ENCODE data around the gene GTF3C1.

The GTF3C1 gene

GRCh38 chr16:27503662-27504061, 46.1 kb downstream of the GTF3C1 start:
- H3K4me3 ChIP-seq (ENCODE audit: low read depth, low read length) = no peak overlapping the region
- H3K27ac ChIP-seq (ENCODE audit: low read depth, low read length) = no peak overlapping the region
- no peaks in the 10 kb centered on the region for H3K27me3 ChIP-seq (ENCODE audit: insufficient read depth, low read length)
- no peak overlapping the region for H2AFZ ChIP-seq (ENCODE audit: low read length, unreplicated experiment)
- no peaks in the 10 kb centered on the region for H3K4me1 ChIP-seq (ENCODE audit: control insufficient read depth, insufficient read depth, low read length, unreplicated experiment)
- H3K79me2 ChIP-seq (ENCODE audit: control insufficient read depth, insufficient read depth, low read length, unreplicated experiment) = no peaks in the 10 kb centered on the region
- H3K36me3 ChIP-seq (ENCODE audit: insufficient read depth, low read length) = peaks cover 25% of the 10 kb centered on the region

- Histone ChIP-seq H3K4me1 (ENCODE audit: control insufficient read depth, insufficient read depth, low read length, unreplicated experiment) (no peaks in the 10 kb centered on the region), H3K79me2 (ENCODE audit: control insufficient read depth, insufficient read depth, low read length, unreplicated experiment) (no peaks in the 10 kb centered on the region), H3K36me3 (ENCODE audit: insufficient read depth, low read length) (peaks cover 28% of the 10 kb centered on the region)
These were observed 48.9 kb downstream of the GTF3C1 start for GRCh38 chr16:27500801-27501200.

GRCh38 chr16:27499659-27500055, 50.1 kb downstream of the GTF3C1 start:
- Histone ChIP-seq H3K27me3 (ENCODE audit: insufficient read depth, low read length) (no peaks in the 10 kb centered on the region), H3K4me1 (ENCODE audit: control insufficient read depth, insufficient read depth, low read length, unreplicated experiment) (no peaks in the 10 kb centered on the region), H3K79me2 (ENCODE audit: control insufficient read depth, insufficient read depth, low read length, unreplicated experiment) (no peaks in the 10 kb centered on the region), H2AFZ (ENCODE audit: low read length, unreplicated experiment) (no peak overlapping the region), H3K36me3 (ENCODE audit: insufficient read depth, low read length) (peaks cover 31% of the 10 kb centered on the region), H3K4me3 (ENCODE audit: low read depth, low read length) (no peak overlapping the region), H3K27ac (ENCODE audit: low read depth, low read length) (no peak overlapping the region)

More at GRCh38 chr16:27500801-27501200, 48.9 kb downstream of the GTF3C1 start:
- Histone ChIP-seq H3K27me3 (ENCODE audit: insufficient read depth, low read length) (no peaks in the 10 kb centered on the region), H2AFZ (ENCODE audit: low read length, unreplicated experiment) (no peak overlapping the region), H3K27ac (ENCODE audit: low read depth, low read length) (no peak overlapping the region), H3K4me3 (ENCODE audit: low read depth, low read length) (no peak overlapping the region)

- H3K27me3 ChIP-seq (ENCODE audit: insufficient read depth, low read length) = no peaks in the 10 kb centered on the region
- H3K4me3 ChIP-seq (ENCODE audit: low read depth, low read length) = no peak overlapping the region
- H3K79me2 ChIP-seq (ENCODE audit: control insufficient read depth, insufficient read depth, low read length, unreplicated experiment) = no peaks in the 10 kb centered on the region
- H3K36me3 ChIP-seq (ENCODE audit: insufficient read depth, low read length) = peaks cover 31% of the 10 kb centered on the region
- H2AFZ ChIP-seq (ENCODE audit: low read length, unreplicated experiment) = no peak overlapping the region
- no peak overlapping the region for H3K27ac ChIP-seq (ENCODE audit: low read depth, low read length)
- no peaks in the 10 kb centered on the region for H3K4me1 ChIP-seq (ENCODE audit: control insufficient read depth, insufficient read depth, low read length, unreplicated experiment)
These were observed 50.6 kb downstream of the GTF3C1 start for GRCh38 chr16:27498916-27499658.

GRCh38 chr16:27498031-27498825, 51.5 kb downstream of the GTF3C1 start:
- Histone ChIP-seq H3K4me3 (ENCODE audit: low read depth, low read length) (no peak overlapping the region), H3K27me3 (ENCODE audit: insufficient read depth, low read length) (no peaks in the 10 kb centered on the region), H3K4me1 (ENCODE audit: control insufficient read depth, insufficient read depth, low read length, unreplicated experiment) (no peaks in the 10 kb centered on the region), H3K27ac (ENCODE audit: low read depth, low read length) (no peak overlapping the region), H3K36me3 (ENCODE audit: insufficient read depth, low read length) (peaks cover 25% of the 10 kb centered on the region), H3K79me2 (ENCODE audit: control insufficient read depth, insufficient read depth, low read length, unreplicated experiment) (no peaks in the 10 kb centered on the region), H2AFZ (ENCODE audit: low read length, unreplicated experiment) (no peak overlapping the region)

- no peaks in the 10 kb centered on the region for H3K79me2 ChIP-seq (ENCODE audit: control insufficient read depth, insufficient read depth, low read length, unreplicated experiment)
- H3K27ac ChIP-seq (ENCODE audit: low read depth, low read length) = no peak overlapping the region
- peaks cover 8% of the 10 kb centered on the region for H3K4me1 ChIP-seq (ENCODE audit: control insufficient read depth, insufficient read depth, low read length, unreplicated experiment)
- peaks cover 31% of the 10 kb centered on the region for H3K36me3 ChIP-seq (ENCODE audit: insufficient read depth, low read length)
- H3K27me3 ChIP-seq (ENCODE audit: insufficient read depth, low read length) = no peaks in the 10 kb centered on the region
- H3K4me3 ChIP-seq (ENCODE audit: low read depth, low read length) = no peak overlapping the region
- H2AFZ ChIP-seq (ENCODE audit: low read length, unreplicated experiment) = no peak overlapping the region
These were observed 54.5 kb downstream of the GTF3C1 start for GRCh38 chr16:27495191-27495590.

GRCh38 chr16:27492588-27492979, 57.1 kb downstream of the GTF3C1 start:
- Histone ChIP-seq H3K27me3 (ENCODE audit: insufficient read depth, low read length) (no peaks in the 10 kb centered on the region), H3K4me1 (ENCODE audit: control insufficient read depth, insufficient read depth, low read length, unreplicated experiment) (peaks cover 8% of the 10 kb centered on the region), H3K36me3 (ENCODE audit: insufficient read depth, low read length) (peaks cover 30% of the 10 kb centered on the region), H3K79me2 (ENCODE audit: control insufficient read depth, insufficient read depth, low read length, unreplicated experiment) (no peaks in the 10 kb centered on the region), H3K4me3 (ENCODE audit: low read depth, low read length) (no peak overlapping the region), H2AFZ (ENCODE audit: low read length, unreplicated experiment) (no peak overlapping the region), H3K27ac (ENCODE audit: low read depth, low read length) (no peak overlapping the region)

GRCh38 chr16:27491894-27492587, 57.7 kb downstream of the GTF3C1 start:
- H3K4me3 ChIP-seq (ENCODE audit: low read depth, low read length) = no peak overlapping the region
- H3K27me3 ChIP-seq (ENCODE audit: insufficient read depth, low read length) = no peaks in the 10 kb centered on the region
- H2AFZ ChIP-seq (ENCODE audit: low read length, unreplicated experiment) = no peak overlapping the region
- H3K4me1 ChIP-seq (ENCODE audit: control insufficient read depth, insufficient read depth, low read length, unreplicated experiment) = peaks cover 8% of the 10 kb centered on the region
- no peaks in the 10 kb centered on the region for H3K79me2 ChIP-seq (ENCODE audit: control insufficient read depth, insufficient read depth, low read length, unreplicated experiment)
- peaks cover 33% of the 10 kb centered on the region for H3K36me3 ChIP-seq (ENCODE audit: insufficient read depth, low read length)
- H3K27ac ChIP-seq (ENCODE audit: low read depth, low read length) = no peak overlapping the region; the same call in 1 of the 2 replicates

- no peak overlapping the region for H2AFZ ChIP-seq (ENCODE audit: low read length, unreplicated experiment)
- no peak overlapping the region for H3K4me3 ChIP-seq (ENCODE audit: low read depth, low read length)
- peaks cover 30% of the 10 kb centered on the region for H3K36me3 ChIP-seq (ENCODE audit: insufficient read depth, low read length)
- H3K79me2 ChIP-seq (ENCODE audit: control insufficient read depth, insufficient read depth, low read length, unreplicated experiment) = no peaks in the 10 kb centered on the region
- H3K27ac ChIP-seq (ENCODE audit: low read depth, low read length) = no peak overlapping the region
- H3K27me3 ChIP-seq (ENCODE audit: insufficient read depth, low read length) = no peaks in the 10 kb centered on the region
- peaks cover 8% of the 10 kb centered on the region for H3K4me1 ChIP-seq (ENCODE audit: control insufficient read depth, insufficient read depth, low read length, unreplicated experiment)
These were observed 59.8 kb downstream of the GTF3C1 start for GRCh38 chr16:27489906-27490305.

- Histone ChIP-seq H3K27me3 (ENCODE audit: insufficient read depth, low read length) (no peaks in the 10 kb centered on the region), H3K4me3 (ENCODE audit: low read depth, low read length) (no peak overlapping the region), H3K36me3 (ENCODE audit: insufficient read depth, low read length) (peaks cover 28% of the 10 kb centered on the region)
These were observed 60.3 kb downstream of the GTF3C1 start for GRCh38 chr16:27489421-27489820.

More at GRCh38 chr16:27489421-27489820, 60.3 kb downstream of the GTF3C1 start:
- peaks cover 8% of the 10 kb centered on the region for H3K4me1 ChIP-seq (ENCODE audit: control insufficient read depth, insufficient read depth, low read length, unreplicated experiment)
- H3K27ac ChIP-seq (ENCODE audit: low read depth, low read length) = no peak overlapping the region
- H2AFZ ChIP-seq (ENCODE audit: low read length, unreplicated experiment) = no peak overlapping the region
- H3K79me2 ChIP-seq (ENCODE audit: control insufficient read depth, insufficient read depth, low read length, unreplicated experiment) = no peaks in the 10 kb centered on the region

All from ACC112 (cell line).